Fibroblast of lung (primary cell): ENCODE results near the gene FBXW9. TPM values are rescaled to one million over a fixed set of nuclear protein-coding genes. Genes with fewer than 3 reads are reported as not detected.

Source experiments
- DNase-seq, 2 donors: peaks; one replicate each; pipeline versions ENCODE4 v3.0.0 to v3.0.0-alpha.2; 2010; ENCODE audit warnings: low read depth in 2 of 2
- H2AFZ ChIP-seq: 2 replicates; pipeline ENCODE4 v1.5.1; 2012; ENCODE audit warnings: low read length, control low read depth, inconsistent platforms
- H3K27ac ChIP-seq: 2 replicates; pipeline ENCODE4 v1.5.1; 2011; ENCODE audit warnings: low read length, control low read depth; ENCODE audit not compliant: insufficient read depth
- H3K27me3 ChIP-seq: 2 replicates; pipeline ENCODE4 v1.5.1; 2011; ENCODE audit warnings: mild to moderate bottlenecking, low read length; ENCODE audit not compliant: control insufficient read depth, insufficient read depth
- H3K36me3 ChIP-seq: 2 replicates; pipeline ENCODE4 v1.5.1; 2011; ENCODE audit warnings: low read length; ENCODE audit not compliant: control insufficient read depth, insufficient read depth
- H3K4me1 ChIP-seq: 2 replicates; pipeline ENCODE4 v1.5.1; 2011; ENCODE audit warnings: low read length; ENCODE audit not compliant: control insufficient read depth, insufficient read depth; ENCODE audit errors: extremely low read depth
- H3K4me2 ChIP-seq: 2 replicates; pipeline ENCODE4 v1.5.1; 2011; ENCODE audit warnings: low read length, control low read depth; ENCODE audit not compliant: insufficient read depth; ENCODE audit errors: extremely low read depth
- H3K4me3 ChIP-seq, 4 experiments: fragments of 200-600 bp in 1 of 4; sonication (generic) in 1 of 4; replicated peaks in 1 of 4; 2 replicates each; pipeline ENCODE4 v1.5.1; 2011 to 2016; ENCODE audit warnings: low read length in 4 of 4, low read depth in 3 of 4, mild to moderate bottlenecking in 3 of 4, control low read depth in 2 of 4, inconsistent platforms in 1 of 4, mixed read lengths in 1 of 4; ENCODE audit not compliant: insufficient read depth in 1 of 4; ENCODE audit errors: control extremely low read depth in 1 of 4
- H3K79me2 ChIP-seq: 2 replicates; pipeline ENCODE4 v1.5.1; 2012; ENCODE audit warnings: mild to moderate bottlenecking, low read length, inconsistent platforms; ENCODE audit not compliant: control insufficient read depth, insufficient read depth
- H3K9ac ChIP-seq: 2 replicates; pipeline ENCODE4 v1.5.1; 2011; ENCODE audit warnings: mild to moderate bottlenecking, low read length, control low read depth; ENCODE audit not compliant: insufficient read depth
- H3K9me3 ChIP-seq: 2 replicates; pipeline ENCODE4 v1.5.1; 2012; ENCODE audit warnings: low read depth, low read length; ENCODE audit not compliant: control insufficient read depth, insufficient read depth
- H4K20me1 ChIP-seq: 2 replicates; pipeline ENCODE4 v1.5.1; 2011; ENCODE audit warnings: low read length; ENCODE audit not compliant: control insufficient read depth, insufficient read depth; ENCODE audit errors: extremely low read depth
- CTCF ChIP-seq, 2 donors: IDR thresholded peaks in 1 of 2; conservative IDR thresholded peaks in 1 of 2; 1 replicate in 1 of 2; 2 replicates in 1 of 2; pipeline ENCODE4 v1.5.1; 2011 to 2012; ENCODE audit warnings: low read length in 2 of 2, control low read depth in 1 of 2, inconsistent platforms in 1 of 2, low read depth in 1 of 2, mild to moderate bottlenecking in 1 of 2
- EZH2 ChIP-seq: IDR thresholded peaks from 2 replicates; pipeline ENCODE4 v1.5.1; 2012; ENCODE audit warnings: low read length, control low read depth, mild to moderate bottlenecking; ENCODE audit errors: missing control alignments
- polyA plus RNA-seq, 2 donors: library from polyadenylated mRNA; depleted of rRNA in 1 of 2; stranded (reverse) in 1 of 2; unstranded in 1 of 2; fragments of >200 nt; gene quantifications; 2 replicates each; pipeline ENCODE4 v1.2.1, GENCODE V29; 2011 to 2012; ENCODE audit warnings: missing spikeins in 1 of 2
- total RNA-seq: library from RNA; depleted of rRNA; stranded (reverse); fragments of >200 nt; gene quantifications from 2 replicates; pipeline ENCODE4 v1.2.1, GENCODE V29; 2014

FBXW9 gene
- total and polyA plus RNA-seq, 2 donors (not counting 1 experiment from before 2014, with no cell fraction given) = 3.3 to 4.4 TPM

- Histone ChIP-seq H3K4me1 (peaks cover 11% of the 10 kb centered on the region), H2AFZ (no peak overlapping the region), H3K9ac (peak overlapping the region; percentile 92), H3K27me3 (no peaks in the 10 kb centered on the region), H3K4me3 (peak overlapping the region; percentile 67 to 88 (median 80)), H3K36me3 (peaks cover 8% of the 10 kb centered on the region), H3K4me2 (peak overlapping the region; percentile 80), H3K9me3 (no peaks in the 10 kb centered on the region), H3K27ac (peak overlapping the region; percentile 84), H3K79me2 (peaks cover 58% of the 10 kb centered on the region), H4K20me1 (no peaks in the 10 kb centered on the region)
- DNase-seq = peak; percentile 80 to 85
- TF ChIP-seq EZH2 = no peak
- TF ChIP-seq CTCF (conservative IDR thresholded peaks at IDR 0.05 in 1 of 2, IDR thresholded peaks at IDR 0.05 in 1 of 2; ENCODE audit: low read depth in 1 of 2, low read length in 2 of 2) = no peak
Measured at GRCh38 chr19:12721656-12722565, 25.5 kb upstream of the FBXW9 start.

- DNase-seq = peak; percentile 22 to 25
- H3K27me3 ChIP-seq = no peaks in the 10 kb centered on the region
- no peaks in the 10 kb centered on the region for H4K20me1 ChIP-seq
- TF ChIP-seq EZH2 (no peak), CTCF (conservative IDR thresholded peaks at IDR 0.05 in 1 of 2, IDR thresholded peaks at IDR 0.05 in 1 of 2; ENCODE audit: low read depth in 1 of 2, low read length in 2 of 2) (no peak)
- H3K79me2 ChIP-seq = peaks cover 63% of the 10 kb centered on the region
- peak overlapping the region; percentile 84 for H3K27ac ChIP-seq
- peaks cover 11% of the 10 kb centered on the region for H3K36me3 ChIP-seq
- no peaks in the 10 kb centered on the region for H3K9me3 ChIP-seq
- H3K9ac ChIP-seq = peak overlapping the region; percentile 92
- no peak overlapping the region for H2AFZ ChIP-seq
- H3K4me1 ChIP-seq = peaks cover 11% of the 10 kb centered on the region
- H3K4me2 ChIP-seq = peak overlapping the region; percentile 80
- H3K4me3 ChIP-seq = peak overlapping the region; percentile 67 to 86 (median 80)
Measured at GRCh38 chr19:12720851-12721655, 24.6 kb upstream of the FBXW9 start.

GRCh38 chr19:12720296-12720695 lies 23.9 kb upstream of the FBXW9 start:
- Histone ChIP-seq H3K27ac (peak overlapping the region; percentile 84), H3K79me2 (peaks cover 67% of the 10 kb centered on the region)

More at GRCh38 chr19:12720296-12720695, 23.9 kb upstream of the FBXW9 start:
- DNase-seq = no peak
- Histone ChIP-seq H2AFZ (no peak overlapping the region), H3K27me3 (no peaks in the 10 kb centered on the region), H3K4me1 (peaks cover 11% of the 10 kb centered on the region), H3K9ac (no peak overlapping the region), H4K20me1 (no peaks in the 10 kb centered on the region), H3K9me3 (no peaks in the 10 kb centered on the region), H3K36me3 (peaks cover 17% of the 10 kb centered on the region), H3K4me3 (peak overlapping the region; percentile 63 to 82 (median 73)), H3K4me2 (peak overlapping the region; percentile 80)
- TF ChIP-seq EZH2 (no peak), CTCF (conservative IDR thresholded peaks at IDR 0.05 in 1 of 2, IDR thresholded peaks at IDR 0.05 in 1 of 2; ENCODE audit: low read depth in 1 of 2, low read length in 2 of 2) (no peak)
